Nucleus accumbens (tissue), 56 donors: ENCODE measurements around the gene UMAD1.
"Not testable (repeated sequence)": the region's sequence is repeated elsewhere in the genome, so short reads cannot be mapped to it uniquely, and the experiment has no call there.

Experiments
- DNase-seq, 56 donors: peaks; one replicate each; lab custom pipeline; 2025; lab: John Stamatoyannopoulos, UW

UMAD1 gene

GRCh38 chr7:7792056-7792455, 151.5 kb downstream of the UMAD1 start:
- no peak for DNase-seq

GRCh38 chr7:7793249-7793648, 152.7 kb downstream of the UMAD1 start:
- no peak for DNase-seq

- DNase-seq: no peak
These were observed 153.4 kb downstream of the UMAD1 start for GRCh38 chr7:7793921-7794320.

- no peak for DNase-seq
These were observed 154.7 kb downstream of the UMAD1 start for GRCh38 chr7:7795203-7795602.

GRCh38 chr7:7795630-7796121, 155.1 kb downstream of the UMAD1 start:
- DNase-seq: no peak

GRCh38 chr7:7798510-7798909, 158.0 kb downstream of the UMAD1 start:
- DNase-seq: no peak

GRCh38 chr7:7799138-7799537, 158.6 kb downstream of the UMAD1 start:
- no peak for DNase-seq

- DNase-seq: no peak
These were observed 162.0 kb downstream of the UMAD1 start for GRCh38 chr7:7802531-7802930.

- DNase-seq: no peak
These were observed 163.2 kb downstream of the UMAD1 start for GRCh38 chr7:7803715-7804178.

- DNase-seq: not testable (repeated sequence)
These were observed 164.3 kb downstream of the UMAD1 start for GRCh38 chr7:7804822-7805221.

- no peak for DNase-seq
These were observed 165.1 kb downstream of the UMAD1 start for GRCh38 chr7:7805511-7806153.

- no peak for DNase-seq
These were observed 167.6 kb downstream of the UMAD1 start for GRCh38 chr7:7808156-7808555.

GRCh38 chr7:7808626-7809025, 168.1 kb downstream of the UMAD1 start:
- DNase-seq: no peak

- no peak for DNase-seq
These were observed 169.8 kb downstream of the UMAD1 start for GRCh38 chr7:7810380-7810779.

- DNase-seq: no peak
These were observed 170.3 kb downstream of the UMAD1 start for GRCh38 chr7:7810826-7811225.

- no peak for DNase-seq
These were observed 171.6 kb downstream of the UMAD1 start for GRCh38 chr7:7812112-7812511.

- no peak for DNase-seq
These were observed 174.8 kb downstream of the UMAD1 start for GRCh38 chr7:7815395-7815794.

- DNase-seq: no peak
These were observed 175.5 kb downstream of the UMAD1 start for GRCh38 chr7:7816084-7816483.

GRCh38 chr7:7816816-7817536, 176.4 kb downstream of the UMAD1 start:
- no peak for DNase-seq

GRCh38 chr7:7817748-7818147, 177.2 kb downstream of the UMAD1 start:
- no peak for DNase-seq

GRCh38 chr7:7818179-7818578, 177.6 kb downstream of the UMAD1 start:
- not testable (repeated sequence) for DNase-seq
